ENCODE data around the gene LPIN1.

GRCh38 chr2:11842336-11842735 is 95.9 kb downstream of the LPIN1 start:
- TF ChIP-seq CTCF (IDR thresholded peaks at IDR 0.05) (no peak), POLR2A (IDR thresholded peaks at IDR 0.05) (no peak)
